Measurements from ENCODE around the gene MOB1B. TPM values are rescaled to one million over a fixed set of nuclear protein-coding genes. Genes with fewer than 3 reads are reported as not detected.

Gene MOB1B
- total RNA-seq, 3 donors from 2014 or later = 13.3 to 27.8 (median 15.1) TPM

DNA sequence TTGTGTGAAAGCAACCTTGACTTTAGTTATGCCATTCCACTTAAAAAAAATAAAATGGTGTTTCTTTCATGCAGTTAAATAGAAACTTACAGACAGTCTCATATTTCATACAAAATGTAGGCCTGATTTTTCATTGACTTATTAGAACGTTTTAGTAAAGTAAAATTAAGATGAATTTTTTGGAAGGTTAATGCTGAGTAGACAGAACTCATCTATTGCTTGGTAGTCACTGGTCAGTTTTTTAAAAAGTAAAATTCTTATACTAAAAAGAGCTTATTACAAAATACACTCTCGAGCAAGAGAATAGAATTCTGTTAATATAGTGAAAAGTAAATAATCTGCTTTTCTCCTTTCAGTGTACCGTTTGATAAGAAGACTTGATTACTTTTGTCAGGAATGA, 21.4 kb upstream of the MOB1B start:
- Histone ChIP-seq H3K4me3 (no peak overlapping the region), H3K4me1 (no peaks in the 10 kb centered on the region), H3K36me3 (no peaks in the 10 kb centered on the region), H3K27me3 (no peaks in the 10 kb centered on the region), H3K9me3 (peaks cover 0 to 4% of the 10 kb centered on the region in 2 donors), H3K27ac (no peak overlapping the region)
- TF ChIP-seq POLR2AphosphoS5 (IDR thresholded peaks at IDR 0.05) = no peak
- TF ChIP-seq, protein P1, sequence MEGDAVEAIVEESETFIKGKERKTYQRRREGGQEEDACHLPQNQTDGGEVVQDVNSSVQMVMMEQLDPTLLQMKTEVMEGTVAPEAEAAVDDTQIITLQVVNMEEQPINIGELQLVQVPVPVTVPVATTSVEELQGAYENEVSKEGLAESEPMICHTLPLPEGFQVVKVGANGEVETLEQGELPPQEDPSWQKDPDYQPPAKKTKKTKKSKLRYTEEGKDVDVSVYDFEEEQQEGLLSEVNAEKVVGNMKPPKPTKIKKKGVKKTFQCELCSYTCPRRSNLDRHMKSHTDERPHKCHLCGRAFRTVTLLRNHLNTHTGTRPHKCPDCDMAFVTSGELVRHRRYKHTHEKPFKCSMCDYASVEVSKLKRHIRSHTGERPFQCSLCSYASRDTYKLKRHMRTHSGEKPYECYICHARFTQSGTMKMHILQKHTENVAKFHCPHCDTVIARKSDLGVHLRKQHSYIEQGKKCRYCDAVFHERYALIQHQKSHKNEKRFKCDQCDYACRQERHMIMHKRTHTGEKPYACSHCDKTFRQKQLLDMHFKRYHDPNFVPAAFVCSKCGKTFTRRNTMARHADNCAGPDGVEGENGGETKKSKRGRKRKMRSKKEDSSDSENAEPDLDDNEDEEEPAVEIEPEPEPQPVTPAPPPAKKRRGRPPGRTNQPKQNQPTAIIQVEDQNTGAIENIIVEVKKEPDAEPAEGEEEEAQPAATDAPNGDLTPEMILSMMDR (IDR thresholded peaks at IDR 0.05) = no peak
- TF ChIP-seq POLR2A (IDR thresholded peaks at IDR 0.05) = no peak
- DNase-seq (ENCODE audit: low spot score in 2 of 2) = no peak
- intact Hi-C loops (cut with DNase I; ENCODE audit: low total_unique reads) = no loop called here

- no peak for DNase-seq (ENCODE audit: low spot score in 2 of 2)
- no peaks in the 10 kb centered on the region for H3K36me3 ChIP-seq
- no peaks in the 10 kb centered on the region for H3K27me3 ChIP-seq
- H3K4me3 ChIP-seq = no peak overlapping the region
- TF ChIP-seq POLR2AphosphoS5 (IDR thresholded peaks at IDR 0.05) (no peak), POLR2A (IDR thresholded peaks at IDR 0.05) (no peak)
- TF ChIP-seq, protein P1 (IDR thresholded peaks at IDR 0.05) = no peak
- H3K9me3 ChIP-seq = peaks cover 0 to 4% of the 10 kb centered on the region in 2 donors
- H3K4me1 ChIP-seq = no peaks in the 10 kb centered on the region
- intact Hi-C loops (cut with DNase I; ENCODE audit: low total_unique reads) = no loop called here
- no peak overlapping the region for H3K27ac ChIP-seq
These were observed 17.0 kb upstream of the MOB1B start for GRCh38 chr4:70885174-70885573.

GRCh38 chr4:70892086-70892769, 9.9 kb upstream of the MOB1B start:
- Histone ChIP-seq H3K27me3 (no peaks in the 10 kb centered on the region), H3K9me3 (no peaks in the 10 kb centered on the region), H3K4me1 (no peaks in the 10 kb centered on the region), H3K4me3 (no peak overlapping the region), H3K36me3 (no peaks in the 10 kb centered on the region), H3K27ac (peak overlapping the region; percentile 38 to 50)
- no peak for TF ChIP-seq POLR2A (IDR thresholded peaks at IDR 0.05)
- TF ChIP-seq, protein P1 (IDR thresholded peaks at IDR 0.05) = no peak
- peak in 1 of 3 donors; percentile 38 for TF ChIP-seq POLR2AphosphoS5 (IDR thresholded peaks at IDR 0.05)
- peak in 1 of 2 donors; percentile 71 for DNase-seq (ENCODE audit: low spot score in 2 of 2)
- intact Hi-C loops (cut with DNase I; ENCODE audit: low total_unique reads) = no loop called here

GRCh38 chr4:70893790-70894189, 8.4 kb upstream of the MOB1B start:
- DNase-seq (ENCODE audit: low spot score in 2 of 2) = no peak
- H3K9me3 ChIP-seq = no peaks in the 10 kb centered on the region
- no peak overlapping the region for H3K4me3 ChIP-seq
- intact Hi-C loops (cut with DNase I; ENCODE audit: low total_unique reads) = no loop called here
- no peaks in the 10 kb centered on the region for H3K4me1 ChIP-seq
- no peaks in the 10 kb centered on the region for H3K27me3 ChIP-seq
- TF ChIP-seq POLR2A (IDR thresholded peaks at IDR 0.05) = no peak
- no peak for TF ChIP-seq POLR2AphosphoS5 (IDR thresholded peaks at IDR 0.05)
- TF ChIP-seq, protein P1 (IDR thresholded peaks at IDR 0.05) = no peak
- no peak overlapping the region for H3K27ac ChIP-seq
- H3K36me3 ChIP-seq = no peaks in the 10 kb centered on the region

- H3K36me3 ChIP-seq = no peaks in the 10 kb centered on the region
- DNase-seq (ENCODE audit: low spot score in 2 of 2) = peak in 1 of 2 donors; percentile 26
- TF ChIP-seq POLR2A (IDR thresholded peaks at IDR 0.05) (no peak), POLR2AphosphoS5 (IDR thresholded peaks at IDR 0.05) (no peak)
- TF ChIP-seq, protein P1 (IDR thresholded peaks at IDR 0.05) = no peak
- H3K4me3 ChIP-seq = no peak overlapping the region
- intact Hi-C loops (cut with DNase I; ENCODE audit: low total_unique reads) = no loop called here
- H3K9me3 ChIP-seq = no peaks in the 10 kb centered on the region
- H3K27ac ChIP-seq = peak overlapping the region; percentile 13 to 35
- no peaks in the 10 kb centered on the region for H3K4me1 ChIP-seq
- no peaks in the 10 kb centered on the region for H3K27me3 ChIP-seq
These were observed 6.8 kb upstream of the MOB1B start for GRCh38 chr4:70895405-70895804.

Data from breast epithelium (tissue), 4 donors.